H1 (cell line): ENCODE results near the gene USP17L11. TPM values are rescaled to one million over a fixed set of nuclear protein-coding genes. Genes with fewer than 3 reads are reported as not detected.
"Not testable (repeated sequence)": the region's sequence is repeated elsewhere in the genome, so short reads cannot be mapped to it uniquely, and the experiment has no call there.

Source experiments
- CTCF ChIA-PET: fragments of 300-600 bp; sonication (Branson Sonifier 250); formaldehyde crosslinking; loops from one replicate; lab custom pipeline; 2021; ENCODE audit not compliant: partially characterized antibody; lab: Charles Lee
- POLR2A ChIA-PET: fragments of 300-600 bp; sonication (Branson Sonifier 250); formaldehyde crosslinking; loops from one replicate; lab custom pipeline; 2021; ENCODE audit warnings: inconsistent platforms; ENCODE audit not compliant: partially characterized antibody; lab: Charles Lee
- DNase-seq, 2 experiments: peaks; one replicate each; pipeline versions ENCODE4 v3.0.0 to v3.0.0-alpha.2; 2010 to 2022; ENCODE audit warnings: low spot score in 2 of 2, low read depth in 1 of 2, mixed read lengths in 1 of 2
- FAIRE-seq: peaks from 2 replicates; lab custom pipeline; 2011; peaks lifted over from hg19 to GRCh38; lab: Jason Lieb, UNC
- H2AFZ ChIP-seq: 2 replicates; pipeline ENCODE4 v1.8.1; 2012; ENCODE audit warnings: low read length, inconsistent platforms
- H2AK5ac ChIP-seq: 2 replicates; pipeline ENCODE4 v1.6.1; 2013; ENCODE audit warnings: low read depth, low read length
- H2BK120ac ChIP-seq: replicated peaks from 2 replicates; pipeline ENCODE3; 2013; ENCODE audit warnings: low read depth, low read length, inconsistent platforms
- H2BK12ac ChIP-seq: 2 replicates; pipeline ENCODE4 v1.6.1; 2013; ENCODE audit warnings: low read depth, low read length
- H2BK15ac ChIP-seq: 2 replicates; pipeline ENCODE4 v1.6.1; 2013; ENCODE audit warnings: low read length
- H2BK20ac ChIP-seq: 2 replicates; pipeline ENCODE4 v1.6.1; 2013; ENCODE audit warnings: low read length
- H2BK5ac ChIP-seq: 2 replicates; pipeline ENCODE4 v1.6.1; 2013; ENCODE audit warnings: low read depth, low read length
- H3K14ac ChIP-seq: 2 replicates; pipeline ENCODE4 v1.6.1; 2013; ENCODE audit warnings: inconsistent platforms; ENCODE audit not compliant: insufficient read length
- H3K18ac ChIP-seq: 2 replicates; pipeline ENCODE4 v1.6.1; 2013; ENCODE audit warnings: low read length; ENCODE audit errors: extremely low read depth
- H3K23ac ChIP-seq: 2 replicates; pipeline ENCODE4 v1.6.1; 2013; ENCODE audit warnings: inconsistent platforms; ENCODE audit not compliant: insufficient read length
- H3K23me2 ChIP-seq: 2 replicates; pipeline ENCODE4 v1.6.1; 2013; ENCODE audit warnings: low read depth, low read length
- H3K27ac ChIP-seq: 2 replicates; pipeline ENCODE4 v1.6.1; 2011; ENCODE audit warnings: low read depth, low read length, inconsistent platforms
- H3K27me3 ChIP-seq, 4 experiments: replicated peaks in 1 of 4; 1 replicate in 1 of 4; 2 replicates in 3 of 4; pipeline versions ENCODE4 v1.6.1 to v1.8.1; 2011 to 2013; ENCODE audit warnings: low read length in 3 of 4, mild to moderate bottlenecking in 3 of 4, inconsistent platforms in 2 of 4, mixed read lengths in 2 of 4, moderate library complexity in 1 of 4; ENCODE audit not compliant: control insufficient read depth in 3 of 4, insufficient read depth in 3 of 4; ENCODE audit errors: extremely low read depth in 1 of 4
- H3K36me3 ChIP-seq, 4 experiments: 2 replicates each; pipeline versions ENCODE4 v1.6.1 to v1.8.1; 2011 to 2013; ENCODE audit warnings: mild to moderate bottlenecking in 4 of 4, low read length in 3 of 4, moderate library complexity in 2 of 4, control low read depth in 1 of 4, inconsistent platforms in 1 of 4; ENCODE audit not compliant: insufficient read depth in 4 of 4, control insufficient read depth in 2 of 4
- H3K4ac ChIP-seq: replicated peaks from 2 replicates; pipeline ENCODE3; 2013; ENCODE audit warnings: low read length, low read depth, mixed read lengths, inconsistent platforms; ENCODE audit not compliant: insufficient read length
- H3K4me1 ChIP-seq, 4 experiments: replicated peaks in 1 of 4; 1 replicate in 1 of 4; 2 replicates in 3 of 4; pipeline versions ENCODE4 v1.6.1 to v1.8.1; 2011 to 2013; ENCODE audit warnings: low read length in 3 of 4, inconsistent platforms in 2 of 4, mixed read lengths in 1 of 4; ENCODE audit not compliant: insufficient read depth in 4 of 4, control insufficient read depth in 3 of 4
- H3K4me2 ChIP-seq, 2 experiments: 2 replicates each; pipeline versions ENCODE4 v1.6.1 to v1.8.1; 2011 to 2013; ENCODE audit warnings: low read depth in 2 of 2, low read length in 2 of 2, control low read depth in 1 of 2, inconsistent platforms in 1 of 2, mild to moderate bottlenecking in 1 of 2; ENCODE audit not compliant: insufficient read depth in 1 of 2
- H3K4me3 ChIP-seq, 4 experiments: fragments of 200-600, 300-600 bp in 1 of 4; sonication (generic), shearing (Covaris generic), sonication (Bioruptor Twin) in 1 of 4; 2 replicates each; pipeline versions ENCODE4 v1.5.1 to v1.8.1; 2011 to 2016; ENCODE audit warnings: low read length in 4 of 4, low read depth in 3 of 4, control low read depth in 2 of 4, inconsistent platforms in 2 of 4, mild to moderate bottlenecking in 2 of 4, mixed read lengths in 1 of 4, moderate library complexity in 1 of 4; ENCODE audit not compliant: insufficient read depth in 2 of 4; ENCODE audit errors: extremely low read depth in 1 of 4
- H3K56ac ChIP-seq: replicated peaks from 2 replicates; pipeline ENCODE3; 2013; ENCODE audit warnings: low read depth, mild to moderate bottlenecking, mixed read lengths, low read length, inconsistent platforms; ENCODE audit not compliant: insufficient read length
- H3K79me1 ChIP-seq: 2 replicates; pipeline ENCODE4 v1.6.1; 2013; ENCODE audit warnings: low read depth, low read length, control low read depth
- H3K79me2 ChIP-seq, 2 experiments: 2 replicates each; pipeline versions ENCODE4 v1.6.1 to v1.8.1; 2012 to 2013; ENCODE audit warnings: low read length in 2 of 2, mild to moderate bottlenecking in 2 of 2, inconsistent platforms in 1 of 2; ENCODE audit not compliant: insufficient read depth in 2 of 2, control insufficient read depth in 1 of 2
- H3K9ac ChIP-seq, 4 experiments: replicated peaks in 1 of 4; 1 replicate in 1 of 4; 2 replicates in 3 of 4; pipeline versions ENCODE4 v1.6.1 to v1.8.1; 2011 to 2013; ENCODE audit warnings: low read depth in 3 of 4, low read length in 3 of 4, control low read depth in 2 of 4, mild to moderate bottlenecking in 2 of 4, moderate library complexity in 2 of 4, inconsistent platforms in 1 of 4; ENCODE audit errors: extremely low read depth in 1 of 4
- H3K9me3 ChIP-seq, 2 experiments: 2 replicates each; pipeline versions ENCODE4 v1.6.1 to v1.8.1; 2012 to 2013; ENCODE audit warnings: mild to moderate bottlenecking in 2 of 2, moderate library complexity in 2 of 2, control low read depth in 1 of 2, inconsistent platforms in 1 of 2, low read depth in 1 of 2, low read length in 1 of 2, mixed read lengths in 1 of 2; ENCODE audit not compliant: insufficient read depth in 2 of 2
- H4K20me1 ChIP-seq, 2 experiments: replicated peaks in 1 of 2; 2 replicates each; pipeline versions ENCODE3 to v1.8.1; 2011 to 2013; ENCODE audit warnings: inconsistent platforms in 2 of 2, low read length in 2 of 2, mild to moderate bottlenecking in 1 of 2; ENCODE audit not compliant: insufficient read depth in 2 of 2, control insufficient read depth in 1 of 2
- H4K5ac ChIP-seq: 2 replicates; pipeline ENCODE4 v1.6.1; 2013; ENCODE audit warnings: low read length, low read depth, mixed read lengths, inconsistent platforms; ENCODE audit not compliant: insufficient read length
- H4K8ac ChIP-seq: 2 replicates; pipeline ENCODE4 v1.8.0; 2013; ENCODE audit warnings: mild to moderate bottlenecking, moderate library complexity, low read length, inconsistent platforms; ENCODE audit not compliant: insufficient read depth; ENCODE audit errors: extremely low read depth
- H4K91ac ChIP-seq: replicated peaks from 2 replicates; pipeline ENCODE3; 2013; ENCODE audit warnings: low read length, mixed read lengths, inconsistent platforms; ENCODE audit not compliant: insufficient read length
- WGBS, 2 experiments: shearing (Covaris generic) in 1 of 2; methylation state at CpG; one replicate each; pipeline versions ENCODE4 v1.1.6 to v1.1.7; 2013 to 2015; ENCODE audit warnings: low lambda C conversion rate in 2 of 2, mixed read lengths in 2 of 2, inconsistent platforms in 1 of 2, low coverage in 1 of 2, missing lambda C conversion rate in 1 of 2; ENCODE audit not compliant: insufficient replicate concordance in 2 of 2, insufficient coverage in 1 of 2, insufficient read length in 1 of 2; ENCODE audit errors: extremely low coverage in 1 of 2, missing lambda C conversion rate in 1 of 2; 5-methylcytosine and 5-hydroxymethylcytosine counted together
- polyA plus RNA-seq, 7 experiments: library from polyadenylated mRNA; depleted of rRNA in 3 of 7; stranded (reverse) in 5 of 7; unstranded in 2 of 7; fragments of >200 nt in 5 of 7; fragments of 200-250 nt in 2 of 7; gene quantifications; 1 replicate in 5 of 7; 2 replicates in 1 of 7; 4 replicates in 1 of 7; pipeline versions ENCODE4 v1.2.1 to v1.2.3, GENCODE V29; 2011 to 2013; ENCODE audit warnings: missing spikeins in 2 of 7, mixed read lengths in 2 of 7
- total RNA-seq: library from RNA; stranded (reverse); fragmentation: NEBNext Ultra II Directional; extraction: Animal tissue kit (Norgen Biotek cat#: 25700); gene quantifications from 2 replicates; pipeline ENCODE4 v1.2.1, GENCODE V29; 2021

USP17L11 gene
- total and polyA plus RNA-seq, 2 of the 8 experiments (the other 6 are each of a cell fraction or from before 2014, with no cell fraction given) = not detected

DNA sequence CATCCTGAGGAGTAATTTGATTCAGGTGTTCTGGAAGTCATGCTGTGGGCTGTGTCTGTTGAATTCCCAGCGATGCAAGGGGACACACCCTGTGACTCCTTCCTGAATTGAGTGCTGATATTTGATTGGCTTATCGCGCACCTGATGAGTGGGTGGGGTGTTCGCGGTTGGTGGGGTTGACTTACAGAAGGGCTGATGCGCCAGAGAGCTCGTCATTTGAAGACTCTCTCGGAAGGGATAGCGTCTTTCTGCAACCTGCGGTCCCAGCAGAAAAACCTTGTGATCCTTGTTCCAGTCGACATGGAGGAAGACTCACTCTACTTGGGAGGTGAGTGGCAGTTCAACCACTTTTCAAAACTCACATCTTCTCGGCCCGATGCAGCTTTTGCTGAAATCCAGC is 37.9 kb downstream of the USP17L11 start, which contains the start of gene USP17L19:
TSS of gene USP17L19 (plus strand) at position 301 of the 400 bp plus-strand sequence. CDS start at position 301, 0 bp downstream.
- H3K18ac ChIP-seq, H2BK20ac ChIP-seq, H3K36me3 ChIP-seq, H4K8ac ChIP-seq, H2AFZ ChIP-seq, H3K4me2 ChIP-seq, H3K23ac ChIP-seq, H2BK15ac ChIP-seq, H2BK12ac ChIP-seq, FAIRE-seq, H3K14ac ChIP-seq, H3K27ac ChIP-seq, H3K9me3 ChIP-seq, H3K56ac ChIP-seq, H3K4me1 ChIP-seq, H3K79me2 ChIP-seq, POLR2A ChIA-PET, CTCF ChIA-PET, H3K4ac ChIP-seq, H2BK120ac ChIP-seq, H4K20me1 ChIP-seq, H2BK5ac ChIP-seq, H3K23me2 ChIP-seq, DNase-seq, H3K4me3 ChIP-seq, H3K79me1 ChIP-seq, H4K5ac ChIP-seq, H2AK5ac ChIP-seq, H4K91ac ChIP-seq, H3K27me3 ChIP-seq, H3K9ac ChIP-seq: not testable (repeated sequence)
- WGBS, 2 experiments = no CpG with 5 or more reads among the region's 13 CpGs

DNA sequence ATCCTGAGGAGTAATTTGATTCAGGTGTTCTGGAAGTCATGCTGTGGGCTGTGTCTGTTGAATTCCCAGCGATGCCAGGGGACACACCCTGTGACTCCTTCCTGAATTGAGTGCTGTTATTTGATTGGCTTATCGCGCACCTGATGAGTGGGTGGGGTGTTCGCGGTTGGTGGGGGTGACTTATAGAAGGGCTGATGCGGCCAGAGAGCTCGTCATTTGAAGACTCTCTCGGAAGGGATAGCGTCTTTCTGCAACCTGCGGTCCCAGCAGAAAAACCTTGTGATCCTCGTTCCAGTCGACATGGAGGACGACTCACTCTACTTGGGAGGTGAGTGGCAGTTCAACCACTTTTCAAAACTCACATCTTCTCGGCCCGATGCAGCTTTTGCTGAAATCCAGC is 42.6 kb downstream of the USP17L11 start, which contains the start of gene USP17L20:
TSS of gene USP17L20 (plus strand) at position 301 of the 400 bp plus-strand sequence. CDS start at position 301, 0 bp downstream.
- H3K4me3 ChIP-seq, H3K18ac ChIP-seq, H2BK20ac ChIP-seq, DNase-seq, H3K36me3 ChIP-seq, H4K5ac ChIP-seq, CTCF ChIA-PET, H4K91ac ChIP-seq, H3K14ac ChIP-seq, POLR2A ChIA-PET, H3K9me3 ChIP-seq, H3K56ac ChIP-seq, H3K27ac ChIP-seq, H2BK12ac ChIP-seq, H3K4me2 ChIP-seq, H2BK15ac ChIP-seq, H4K20me1 ChIP-seq, H2AFZ ChIP-seq, H3K4me1 ChIP-seq, FAIRE-seq, H3K4ac ChIP-seq, H4K8ac ChIP-seq, H3K79me2 ChIP-seq, H2BK120ac ChIP-seq, H2BK5ac ChIP-seq, H3K23me2 ChIP-seq, H3K27me3 ChIP-seq, H3K9ac ChIP-seq, H2AK5ac ChIP-seq, H3K23ac ChIP-seq, H3K79me1 ChIP-seq: not testable (repeated sequence)
- no CpG with 5 or more reads among the region's 15 CpGs for WGBS, 2 experiments
